C4-2B (cell line): ENCODE measurements around the gene ADPRS.

Experiments
- H3K27ac ChIP-seq: fragments of 450-650 bp; 2 replicates; pipeline ENCODE4 v1.5.1; 2017
- CTCF ChIP-seq: fragments of 450-650 bp; conservative IDR thresholded peaks from 2 replicates; pipeline ENCODE4 v1.5.1; 2017; ENCODE audit warnings: mild to moderate bottlenecking
- ZFX ChIP-seq: fragments of 450-650 bp; IDR thresholded peaks from 2 replicates; pipeline ENCODE4 v1.6.1; 2017

The ADPRS gene

GRCh38 chr1:36142121-36142520 lies 53.4 kb downstream of the ADPRS start:
- TF ChIP-seq ZFX (no peak), CTCF (no peak)
- no peak overlapping the region for H3K27ac ChIP-seq

- TF ChIP-seq ZFX (no peak), CTCF (no peak)
Measured at GRCh38 chr1:36143424-36143823, 54.7 kb downstream of the ADPRS start.

More at GRCh38 chr1:36143424-36143823, 54.7 kb downstream of the ADPRS start:
- no peak overlapping the region for H3K27ac ChIP-seq
